GM18870 (cell line): ENCODE measurements around the gene OR7G2.
"Not testable (repeated sequence)": the region's sequence is repeated elsewhere in the genome, so short reads cannot be mapped to it uniquely, and the experiment has no call there.

ENCODE experiments used
- ATAC-seq: cut with Tn5 transposase; IDR thresholded peaks from one replicate; pipeline ENCODE4 v1.9.1; 2021; ENCODE audit warnings: moderate library complexity; ENCODE audit not compliant: unreplicated experiment

Gene OR7G2

DNA sequence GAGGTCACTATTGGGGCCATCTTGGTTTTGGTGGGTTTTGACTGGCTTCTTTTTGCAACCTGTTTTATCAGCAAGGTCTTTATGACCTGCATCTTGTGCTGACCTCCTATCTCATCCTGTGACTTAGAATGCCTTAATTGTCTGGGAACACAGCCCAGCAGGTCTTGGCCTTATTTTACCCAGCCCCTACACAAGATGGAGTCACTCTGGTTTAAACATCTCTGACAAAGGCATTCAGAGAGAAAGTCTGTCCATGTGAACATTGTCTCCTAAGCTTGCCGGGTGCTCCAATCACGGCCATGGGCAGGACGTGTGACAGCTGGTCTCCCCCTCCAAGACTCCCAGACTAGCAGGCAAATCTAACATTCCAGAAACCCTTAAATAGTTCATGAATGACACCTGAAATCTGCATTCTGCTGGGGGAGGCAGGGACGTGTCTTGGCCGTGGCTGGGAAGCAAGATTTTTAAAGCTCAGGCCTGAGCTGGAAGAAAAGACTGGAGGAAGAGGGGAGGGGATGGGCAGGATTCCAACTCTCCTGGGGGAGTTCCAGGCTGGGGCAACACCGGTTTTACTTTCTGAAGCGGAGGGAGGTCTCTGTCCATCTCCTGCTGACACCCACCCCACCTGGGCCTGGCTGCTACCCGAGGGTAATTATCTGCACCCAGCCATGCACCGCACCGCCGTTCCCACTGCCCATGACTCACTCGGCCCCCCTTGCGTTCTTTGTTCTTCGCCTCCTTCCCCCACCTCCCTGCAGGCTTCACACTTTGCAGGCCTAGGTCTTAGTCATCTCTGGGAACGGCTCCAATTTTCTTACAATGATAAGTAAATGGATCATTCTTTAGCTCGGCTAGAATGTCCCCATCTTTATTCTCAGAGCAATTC, 32.0 kb downstream of the OR7G2 start:
- ATAC-seq: no peak

- no peak for ATAC-seq
Measured at GRCh38 chr19:9073806-9074205, 33.5 kb downstream of the OR7G2 start.

DNA sequence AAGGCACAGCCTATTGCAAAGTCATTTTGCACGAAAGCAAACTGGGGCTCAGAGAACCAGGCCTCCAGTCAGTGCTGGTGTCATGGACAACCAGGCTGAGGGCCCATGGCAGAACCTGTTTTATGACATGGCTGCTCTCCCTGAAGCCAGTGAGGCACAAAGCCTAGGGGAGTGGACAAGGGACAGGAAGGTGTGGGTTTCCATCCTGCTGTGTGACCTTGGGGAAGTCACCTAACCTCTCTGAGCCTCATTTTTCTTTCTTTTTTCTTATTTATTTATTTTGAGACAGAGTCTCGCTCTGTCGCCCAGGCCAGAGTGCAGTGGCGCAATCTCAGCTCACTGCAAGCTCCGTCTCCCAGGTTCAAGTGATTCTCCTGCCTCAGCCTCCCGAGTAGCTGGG, 35.6 kb downstream of the OR7G2 start:
- not testable (repeated sequence) for ATAC-seq

DNA sequence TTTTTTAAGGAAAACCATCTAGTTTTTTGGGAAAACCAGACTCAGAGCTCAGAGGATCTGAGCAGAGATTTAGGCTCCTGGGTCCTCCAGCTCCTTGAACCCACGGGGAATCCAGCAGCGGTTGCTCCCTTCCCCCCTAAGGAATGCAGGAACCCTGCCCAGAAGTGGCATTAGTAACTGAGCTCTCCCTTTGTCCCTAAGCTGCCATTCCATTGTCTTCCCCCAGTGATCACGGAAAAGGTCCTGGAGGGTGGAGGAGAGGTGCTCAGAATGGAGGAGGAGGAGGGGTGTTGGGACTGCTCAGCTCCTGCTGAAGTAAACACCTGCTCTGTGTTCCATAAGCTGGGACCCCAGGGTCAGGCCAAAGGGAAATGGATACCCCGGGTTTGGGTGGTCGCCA, 37.2 kb downstream of the OR7G2 start:
- ATAC-seq: no peak

GRCh38 chr19:9065457-9066014, 41.7 kb downstream of the OR7G2 start:
- no peak for ATAC-seq

GRCh38 chr19:9061879-9062278, 45.4 kb downstream of the OR7G2 start:
- no peak for ATAC-seq

DNA sequence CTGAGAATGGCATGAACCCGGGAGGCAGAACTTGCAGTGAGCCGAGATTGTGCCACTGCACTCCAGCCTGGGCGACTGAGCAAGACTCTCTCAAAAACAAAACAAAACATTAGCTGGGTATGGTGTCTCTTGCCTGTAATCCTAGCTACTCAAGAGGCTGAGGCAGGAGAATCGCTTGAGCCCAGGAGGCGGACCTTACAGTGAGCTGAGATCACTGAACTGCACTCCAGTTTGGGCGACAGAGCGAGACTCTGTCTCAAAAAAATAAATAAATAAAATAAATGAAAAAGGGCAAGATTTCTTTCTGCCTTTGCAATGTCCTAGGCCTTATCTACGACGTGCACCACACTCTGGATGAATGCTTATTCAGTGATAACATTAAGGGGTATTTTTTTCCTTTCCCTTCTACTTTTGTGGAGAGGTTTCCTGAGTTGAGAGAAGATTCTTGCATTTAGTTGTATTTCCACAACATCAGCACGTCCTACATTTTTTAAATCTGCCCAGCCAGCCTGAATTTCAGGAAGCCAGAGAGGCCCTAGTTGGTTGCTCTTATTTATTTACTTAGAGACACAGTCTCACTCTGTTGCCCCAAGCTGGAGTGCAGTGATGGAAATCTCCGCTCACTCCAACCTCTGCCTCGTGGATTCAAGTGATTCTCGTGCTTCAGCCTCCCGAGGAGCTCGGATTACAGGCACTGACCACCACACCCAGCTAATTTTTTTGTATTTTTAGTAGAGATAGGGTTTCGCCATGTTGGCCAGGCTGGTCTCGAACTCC, 46.5 kb downstream of the OR7G2 start:
- no peak for ATAC-seq

DNA sequence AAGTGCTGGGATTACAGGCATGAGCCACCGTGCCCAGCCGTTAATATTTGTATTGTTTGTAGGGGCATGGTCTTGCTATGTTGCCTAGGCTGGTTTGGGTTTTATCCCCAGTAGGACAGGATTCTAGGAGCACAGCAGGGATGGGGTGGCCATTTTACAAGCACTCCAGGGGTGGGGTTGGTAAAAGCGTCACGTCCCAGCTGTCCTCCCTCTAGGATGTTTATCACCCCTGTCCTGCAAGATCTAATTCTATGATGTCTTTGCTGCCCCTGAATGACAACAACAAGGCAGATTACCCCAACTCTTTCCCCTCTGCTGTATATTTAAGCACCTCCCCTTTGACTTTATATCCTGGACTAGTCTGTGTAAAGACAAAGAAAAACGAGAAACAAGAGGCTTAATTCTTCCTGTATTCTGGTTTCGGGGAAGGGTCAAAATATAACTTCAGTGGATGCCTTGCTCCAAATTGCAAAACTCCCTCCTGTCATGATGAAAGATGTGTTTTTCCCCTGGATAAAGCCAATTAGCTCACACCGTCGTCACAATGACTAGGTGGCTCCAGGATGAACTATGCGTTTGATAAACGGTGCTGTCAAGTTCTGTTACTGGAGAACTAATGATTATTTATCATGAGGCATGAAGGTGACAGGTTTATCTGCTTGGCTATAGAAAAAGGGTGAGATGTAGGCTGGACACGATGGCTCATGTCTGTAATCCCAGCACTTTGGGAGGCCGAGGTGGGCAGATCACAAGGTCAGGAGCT, 48.2 kb downstream of the OR7G2 start:
- no peak for ATAC-seq

DNA sequence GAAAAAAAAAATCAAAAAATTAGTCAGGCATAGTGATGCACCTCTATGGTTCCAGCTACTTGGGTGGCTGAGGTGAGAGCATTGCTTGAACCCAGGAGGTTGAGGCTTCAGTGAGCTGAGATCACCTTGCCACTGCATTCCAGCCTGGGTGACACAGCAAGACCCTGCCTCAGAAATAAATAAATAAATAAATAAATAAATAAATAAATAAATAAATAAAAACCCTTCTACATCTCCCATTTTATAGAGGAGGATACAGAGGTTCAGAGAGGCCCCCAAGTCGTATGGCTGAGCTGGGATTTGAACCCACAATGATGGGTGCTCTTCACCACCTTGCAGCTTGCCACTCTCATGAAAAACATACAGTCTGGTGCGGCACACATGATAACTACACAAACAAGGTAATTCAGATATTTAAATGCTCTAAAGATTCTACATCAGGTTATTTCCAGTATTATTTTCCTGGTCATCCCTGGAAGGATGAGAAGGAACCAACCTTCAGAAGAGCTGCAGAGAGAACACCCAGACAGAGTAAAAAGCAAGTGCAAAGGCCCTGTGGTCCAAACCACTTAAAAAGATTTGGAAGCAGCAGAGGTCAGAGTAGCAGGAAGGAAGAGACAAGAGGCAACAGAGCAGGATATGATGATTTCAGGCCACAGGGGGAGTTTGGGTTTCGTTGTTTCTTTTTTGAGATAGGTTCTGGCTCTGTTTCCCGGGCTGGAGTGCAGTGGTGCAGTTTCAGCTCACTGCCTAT, 49.6 kb downstream of the OR7G2 start:
- ATAC-seq: no peak

DNA sequence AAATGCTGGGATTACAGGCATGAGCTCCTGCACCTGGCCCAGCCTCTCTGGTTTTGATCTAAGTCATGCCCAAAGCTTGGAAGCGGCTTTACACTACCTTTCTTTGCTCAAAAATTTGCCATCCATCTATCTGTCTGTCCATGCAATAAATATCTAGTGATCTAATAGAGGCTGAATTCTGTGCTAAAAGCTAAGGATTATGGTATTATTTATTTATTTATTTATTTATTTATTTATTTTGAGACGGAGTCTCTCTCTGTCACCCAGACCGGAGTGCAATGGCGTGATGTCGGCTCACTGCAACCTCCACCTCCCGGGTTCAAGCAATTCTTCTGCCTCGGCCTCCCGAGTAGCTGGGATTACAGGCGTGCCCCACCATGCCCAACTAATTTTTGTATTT, 51.1 kb downstream of the OR7G2 start:
- ATAC-seq: not testable (repeated sequence)

DNA sequence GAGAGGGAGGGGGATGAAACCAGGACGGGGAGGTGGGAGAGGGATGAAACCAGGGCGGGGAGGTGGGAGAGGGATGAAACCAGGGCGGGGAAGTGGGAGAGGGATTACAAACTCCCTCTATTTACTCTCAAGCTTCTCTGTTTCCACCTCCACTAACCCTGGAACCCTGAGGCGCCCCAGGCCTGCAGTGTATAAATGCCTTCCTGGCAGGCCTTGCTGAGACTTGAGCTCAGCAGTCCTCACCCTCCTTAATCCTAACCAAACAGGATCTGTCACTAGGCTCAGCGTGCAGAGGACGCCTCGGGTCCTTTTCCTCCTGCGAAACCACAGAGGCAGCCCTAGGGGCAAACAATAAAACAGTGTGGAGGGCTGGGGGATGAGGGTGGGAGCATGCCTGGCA, 52.5 kb downstream of the OR7G2 start:
- no peak for ATAC-seq

- no peak for ATAC-seq
Measured at GRCh38 chr19:9054207-9054606, 53.1 kb downstream of the OR7G2 start.

DNA sequence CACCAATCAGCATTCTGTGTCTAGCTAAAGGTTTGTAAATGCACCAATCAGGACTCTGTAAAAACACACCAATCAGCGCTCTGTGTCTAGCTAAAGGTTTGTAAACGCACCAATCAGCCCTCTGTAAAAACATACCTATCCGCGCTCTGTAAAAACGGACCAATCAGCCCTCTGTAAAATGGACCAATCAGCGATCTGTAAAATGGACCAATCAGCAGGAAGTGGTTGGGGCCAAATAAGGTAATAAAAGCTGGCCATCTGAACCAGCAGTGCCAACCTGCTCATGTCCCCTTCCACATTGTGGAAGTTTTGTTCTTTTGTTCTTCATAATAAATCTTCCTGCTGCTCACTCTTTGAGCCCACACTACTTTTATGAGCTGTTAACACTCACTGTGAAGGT, 53.6 kb downstream of the OR7G2 start:
- not testable (repeated sequence) for ATAC-seq

- ATAC-seq: no peak
Measured at GRCh38 chr19:9052894-9053293, 54.4 kb downstream of the OR7G2 start.
